ENCODE measurements around the gene MLST8.

Gene MLST8, protein sequence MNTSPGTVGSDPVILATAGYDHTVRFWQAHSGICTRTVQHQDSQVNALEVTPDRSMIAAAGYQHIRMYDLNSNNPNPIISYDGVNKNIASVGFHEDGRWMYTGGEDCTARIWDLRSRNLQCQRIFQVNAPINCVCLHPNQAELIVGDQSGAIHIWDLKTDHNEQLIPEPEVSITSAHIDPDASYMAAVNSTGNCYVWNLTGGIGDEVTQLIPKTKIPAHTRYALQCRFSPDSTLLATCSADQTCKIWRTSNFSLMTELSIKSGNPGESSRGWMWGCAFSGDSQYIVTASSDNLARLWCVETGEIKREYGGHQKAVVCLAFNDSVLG

DNA sequence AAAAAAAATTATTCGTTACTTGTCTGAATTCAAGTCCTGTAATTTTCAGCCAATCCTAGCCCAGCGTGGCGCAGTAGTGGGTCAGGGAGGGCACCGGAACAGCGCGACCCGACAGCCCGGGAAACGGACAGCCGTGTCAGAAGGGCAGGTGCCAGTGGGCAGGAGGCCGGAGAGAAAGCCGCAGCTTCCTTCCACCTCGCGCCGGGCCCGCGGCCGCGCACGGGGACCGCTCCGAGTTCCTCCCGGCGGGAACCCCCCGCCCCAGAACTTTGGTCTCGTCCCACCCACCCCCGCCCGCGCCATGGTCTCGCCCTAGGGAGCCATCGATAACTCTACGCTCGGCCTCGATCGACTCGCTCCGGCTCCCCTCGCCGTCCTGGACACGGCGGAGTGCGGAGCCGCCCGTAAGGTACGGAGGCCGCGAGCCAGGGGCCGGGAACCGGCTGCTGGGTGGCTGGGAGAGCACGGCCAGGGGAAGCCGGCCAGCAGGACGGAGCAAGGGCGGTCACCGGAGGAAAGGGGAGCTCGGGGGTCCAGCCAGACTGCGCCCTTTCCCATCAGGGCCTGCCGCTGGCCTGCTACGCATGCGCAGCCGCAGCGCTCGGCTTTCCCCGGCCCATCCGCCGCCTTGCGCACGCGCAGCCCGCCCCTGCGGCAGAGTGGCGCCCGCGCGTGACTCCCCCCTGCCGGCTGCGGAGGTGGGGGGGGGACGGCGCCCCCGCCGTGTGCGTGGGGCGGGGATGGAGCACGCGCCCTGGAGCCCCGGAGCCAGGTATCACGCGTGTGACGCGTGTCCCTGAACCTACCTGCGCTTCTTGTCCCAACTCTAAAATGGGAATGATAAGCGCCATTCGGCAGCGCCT is at the start of gene MLST8:
TSS of gene MLST8 (plus strand) at position 351 of the 863 bp plus-strand sequence. CDS start 632 bp downstream, outside the sequence.
- peak within 1 kb of the TSS; percentile 90 to 99 (median 95) for H3K9ac ChIP-seq
- no peak for TF ChIP-seq Cebpa-rat (IDR thresholded peaks at IDR 0.05)
- H4K20me1 ChIP-seq = peaks cover 0 to 37% (median 7%) of the 10 kb centered on the region in 11 experiments; a peak in 11 of 22 replicates
- H3K36me3 ChIP-seq = peaks cover 31 to 38% (median 37%) of the 10 kb centered on the region in 11 experiments
- H3K27ac ChIP-seq = peak within 1 kb of the TSS; percentile 87 to 99 (median 96)
- peak within 1 kb of the TSS; percentile 62 to 86 (median 72) for H3K4me3 ChIP-seq
- H3K27me3 ChIP-seq = peaks cover 0 to 21% (median 8%) of the 10 kb centered on the region in 11 experiments; a peak in 17 of 22 replicates
- peaks cover 27 to 33% (median 31%) of the 10 kb centered on the region in 10 experiments for H3K4me1 ChIP-seq
- H3K4me2 ChIP-seq = peak within 1 kb of the TSS; percentile 95 to 100 (median 97)
- H3K9me3 ChIP-seq (replicated peaks in 1 of 11) = no peaks in the 10 kb centered on the region

DNA sequence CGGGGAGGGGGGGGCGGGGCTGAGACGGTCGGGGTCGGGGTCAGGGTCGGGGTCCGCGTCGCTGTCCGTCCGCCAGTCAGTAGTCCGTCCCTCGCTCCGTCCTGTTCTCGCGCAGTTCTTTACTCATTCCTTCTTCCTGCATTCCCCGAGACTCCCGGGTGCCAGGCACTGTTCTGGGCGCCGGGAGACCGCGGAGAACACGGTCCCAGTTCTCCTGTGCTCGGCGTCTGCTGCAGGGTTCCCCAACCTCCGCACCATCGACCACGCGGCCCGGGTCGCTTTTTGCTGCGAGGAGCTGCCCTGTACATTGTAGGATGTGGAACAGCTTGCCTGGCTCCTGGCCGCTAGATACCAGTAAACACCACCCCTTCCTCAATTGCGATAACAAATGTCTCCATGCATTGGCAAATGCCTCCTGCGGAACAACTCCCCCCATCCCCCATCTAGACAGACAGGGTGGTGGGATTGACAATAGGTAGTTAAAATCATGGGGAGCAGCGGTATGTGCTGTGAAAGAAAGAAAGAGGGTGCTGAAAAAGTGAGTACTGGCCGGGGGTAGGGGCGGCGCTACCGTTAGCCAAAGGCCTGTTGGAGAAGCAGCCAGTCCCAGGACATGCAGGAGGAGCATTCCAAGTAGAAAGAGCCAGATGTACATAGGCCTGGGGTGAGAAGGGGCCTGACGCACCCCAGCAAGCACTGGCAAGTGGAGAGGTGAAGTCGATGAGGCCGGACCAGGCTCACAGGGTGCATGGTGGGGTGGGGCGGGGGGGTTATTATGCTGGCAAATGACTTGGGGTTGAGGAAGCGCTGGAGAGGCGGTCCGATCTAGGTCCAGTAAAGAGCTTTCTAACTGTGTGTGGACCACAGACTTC is 49.0 kb upstream of the MLST8 start:
- H3K4me3 ChIP-seq = peak overlapping the region; percentile 79 to 97 (median 88)
- no peak for TF ChIP-seq Cebpa-rat (IDR thresholded peaks at IDR 0.05)
- peaks cover 27 to 47% (median 42%) of the 10 kb centered on the region in 11 experiments for H3K36me3 ChIP-seq
- H4K20me1 ChIP-seq = peaks cover 81 to 91% (median 86%) of the 10 kb centered on the region in 11 experiments
- peaks cover 63 to 69% (median 65%) of the 10 kb centered on the region in 10 experiments for H3K4me1 ChIP-seq
- H3K4me2 ChIP-seq = peak overlapping the region; percentile 99 to 100 (median 100)
- no peaks in the 10 kb centered on the region for H3K27me3 ChIP-seq
- peak overlapping the region; percentile 82 to 95 (median 90) for H3K9ac ChIP-seq
- peak overlapping the region; percentile 79 to 91 (median 86) for H3K27ac ChIP-seq
- peaks cover 0 to 4% (median 0%) of the 10 kb centered on the region in 11 experiments; a peak in 1 of 22 replicates for H3K9me3 ChIP-seq (replicated peaks in 1 of 11)

DNA sequence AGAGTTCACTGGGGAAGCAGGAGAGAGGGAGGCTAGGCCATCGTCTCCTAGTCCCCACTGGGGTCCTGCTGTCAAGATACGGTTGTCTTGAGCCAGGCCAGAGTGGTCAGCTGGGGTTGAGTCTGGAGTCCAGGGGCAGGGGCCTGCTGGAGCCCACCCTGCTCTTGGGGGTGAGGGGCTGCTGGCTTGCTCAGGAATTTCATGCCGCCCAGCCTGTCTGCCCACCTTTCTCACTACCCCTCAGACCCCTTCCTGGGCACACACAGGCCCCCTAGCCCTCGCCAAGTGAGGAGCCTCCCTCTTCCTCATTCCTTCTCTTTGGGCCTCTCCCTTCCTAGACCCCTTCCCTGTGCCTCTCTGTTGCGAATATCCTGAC is 48.4 kb upstream of the MLST8 start:
- peak overlapping the region; percentile 99 to 100 (median 100) for H3K4me2 ChIP-seq
- H3K27me3 ChIP-seq = no peaks in the 10 kb centered on the region
- peak overlapping the region; percentile 79 to 97 (median 88) for H3K4me3 ChIP-seq
- H3K27ac ChIP-seq = peak overlapping the region; percentile 79 to 91 (median 86)
- peaks cover 81 to 91% (median 86%) of the 10 kb centered on the region in 11 experiments for H4K20me1 ChIP-seq
- TF ChIP-seq Cebpa-rat (IDR thresholded peaks at IDR 0.05) = no peak
- peak overlapping the region; percentile 82 to 95 (median 90) for H3K9ac ChIP-seq
- peaks cover 63 to 69% (median 65%) of the 10 kb centered on the region in 10 experiments for H3K4me1 ChIP-seq
- peaks cover 21 to 47% (median 38%) of the 10 kb centered on the region in 11 experiments; a peak in 21 of 22 replicates for H3K36me3 ChIP-seq
- peaks cover 0 to 4% (median 0%) of the 10 kb centered on the region in 11 experiments; a peak in 1 of 22 replicates for H3K9me3 ChIP-seq (replicated peaks in 1 of 11)

DNA sequence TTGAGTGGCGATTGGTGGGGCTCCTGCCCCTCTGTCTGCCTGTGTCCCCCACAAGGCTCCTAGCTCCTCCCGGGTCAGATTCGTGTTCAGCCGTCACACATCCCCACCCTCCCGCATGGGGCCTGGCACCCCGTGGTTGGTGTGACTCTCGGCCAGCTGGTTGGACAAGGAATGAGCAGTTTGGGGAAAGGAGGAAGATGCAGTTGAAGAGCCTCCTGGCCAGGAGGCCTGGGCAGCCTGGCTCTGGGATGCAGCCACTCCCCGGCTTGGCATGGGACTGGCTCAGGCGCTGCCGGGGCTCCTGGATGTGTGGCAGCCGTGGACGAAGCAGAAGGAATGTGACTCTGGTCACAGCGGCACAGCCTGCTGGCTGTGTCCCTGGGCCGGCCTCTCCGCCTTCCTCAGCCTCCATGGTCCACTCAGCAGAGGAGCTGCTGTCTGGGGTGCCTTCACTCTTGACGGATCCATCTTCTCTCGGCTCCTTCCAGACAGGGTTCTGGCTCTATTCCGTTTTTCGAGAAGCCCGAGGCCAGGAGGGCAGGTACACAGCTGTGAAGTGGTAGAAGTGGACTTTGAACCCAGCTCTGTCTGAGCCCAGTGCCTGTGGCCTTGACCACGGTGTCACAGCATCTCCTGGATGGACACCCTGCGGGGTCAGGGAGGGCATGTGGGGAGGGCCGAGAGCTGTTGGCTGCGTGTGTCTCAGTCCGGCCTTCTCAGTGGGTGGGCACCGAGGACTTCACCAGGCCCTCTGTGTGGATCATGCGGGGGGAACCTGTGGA is 47.6 kb upstream of the MLST8 start:
- Histone ChIP-seq H3K27me3 (no peaks in the 10 kb centered on the region), H3K9ac (peak overlapping the region; percentile 82 to 95 (median 90)), H3K9me3 (replicated peaks in 1 of 11) (peaks cover 0 to 4% (median 0%) of the 10 kb centered on the region in 11 experiments; a peak in 3 of 22 replicates), H3K4me1 (peaks cover 60 to 68% (median 65%) of the 10 kb centered on the region in 10 experiments), H3K4me2 (peak overlapping the region; percentile 99 to 100 (median 100)), H3K27ac (peak overlapping the region; percentile 79 to 91 (median 86)), H3K36me3 (peaks cover 14 to 47% (median 34%) of the 10 kb centered on the region in 11 experiments; a peak in 21 of 22 replicates), H3K4me3 (peak overlapping the region; percentile 79 to 97 (median 88); a peak in 19 of 20 replicates), H4K20me1 (peaks cover 81 to 91% (median 86%) of the 10 kb centered on the region in 11 experiments)
- no peak for TF ChIP-seq Cebpa-rat (IDR thresholded peaks at IDR 0.05)

DNA sequence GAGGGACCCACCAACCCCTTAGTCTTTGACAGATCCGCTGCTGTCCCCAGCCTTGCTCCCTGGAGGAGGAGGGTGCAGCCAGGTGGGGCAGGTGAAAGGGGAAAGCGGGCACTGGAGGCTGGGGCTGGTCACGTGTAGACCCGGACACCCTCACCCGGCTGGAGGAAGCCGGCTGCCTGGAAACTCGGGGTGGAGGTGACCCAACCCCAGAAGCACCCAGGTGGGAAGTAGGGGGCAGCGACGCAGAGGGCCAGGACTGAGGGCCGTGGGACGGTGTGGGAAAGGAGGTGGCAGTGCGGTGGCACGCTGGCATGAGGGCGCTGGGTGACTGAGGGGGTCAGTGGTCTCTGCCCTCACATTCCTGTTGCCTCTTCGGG is 47.0 kb upstream of the MLST8 start:
- H3K9me3 ChIP-seq (replicated peaks in 1 of 11) = peaks cover 0 to 6% (median 1%) of the 10 kb centered on the region in 11 experiments; a peak in 12 of 22 replicates
- H3K27me3 ChIP-seq = no peaks in the 10 kb centered on the region
- H3K9ac ChIP-seq = peak overlapping the region; percentile 82 to 95 (median 90)
- H4K20me1 ChIP-seq = peaks cover 81 to 91% (median 85%) of the 10 kb centered on the region in 11 experiments
- H3K27ac ChIP-seq = peak overlapping the region; percentile 76 to 91 (median 86)
- no peak for TF ChIP-seq Cebpa-rat (IDR thresholded peaks at IDR 0.05)
- peak overlapping the region; percentile 40 to 97 (median 80); a peak in 17 of 20 replicates for H3K4me3 ChIP-seq
- peak overlapping the region; percentile 99 to 100 (median 100) for H3K4me2 ChIP-seq
- H3K4me1 ChIP-seq = peaks cover 56 to 66% (median 61%) of the 10 kb centered on the region in 10 experiments
- H3K36me3 ChIP-seq = peaks cover 11 to 47% (median 34%) of the 10 kb centered on the region in 11 experiments

DNA sequence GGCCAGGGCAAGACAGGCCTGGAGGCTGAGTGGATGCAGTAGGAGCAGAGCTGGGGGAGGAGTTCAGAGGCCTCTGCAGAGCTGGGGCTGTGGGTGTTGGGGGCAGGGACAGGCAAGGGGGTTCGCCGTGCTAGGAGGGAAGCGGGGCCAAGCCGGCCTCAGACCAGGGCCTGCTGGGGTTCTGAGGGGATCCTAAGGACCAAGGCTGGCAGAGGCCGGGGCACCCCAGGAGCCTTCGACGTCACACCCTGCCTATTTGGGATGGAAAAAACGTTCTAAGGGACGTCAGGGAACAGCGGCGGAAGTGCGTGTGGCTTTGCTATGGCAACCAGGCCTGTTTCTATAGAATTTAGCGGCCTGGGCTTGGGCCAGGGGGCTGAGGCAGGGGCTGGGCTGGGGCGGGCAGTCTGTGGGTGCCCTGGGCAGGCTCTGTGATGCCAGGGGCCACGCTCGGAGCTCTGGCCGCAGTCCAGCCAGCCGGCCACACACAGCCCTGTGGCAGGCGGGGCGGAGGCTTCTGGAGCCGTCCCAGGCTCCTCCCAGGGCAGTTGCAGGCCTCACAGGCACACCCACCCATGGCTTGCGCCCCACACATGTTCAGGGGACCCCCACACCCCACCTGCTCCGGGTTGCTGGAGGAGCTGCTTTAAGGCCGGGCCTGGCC is 45.9 kb upstream of the MLST8 start:
- H3K9ac ChIP-seq = peak overlapping the region; percentile 82 to 95 (median 90)
- peak overlapping the region; percentile 99 to 100 (median 100) for H3K4me2 ChIP-seq
- TF ChIP-seq Cebpa-rat (IDR thresholded peaks at IDR 0.05) = no peak
- H3K27ac ChIP-seq = peak overlapping the region; percentile 76 to 91 (median 86)
- H3K36me3 ChIP-seq = peaks cover 9 to 47% (median 34%) of the 10 kb centered on the region in 11 experiments
- H3K9me3 ChIP-seq (replicated peaks in 1 of 11) = peaks cover 0 to 13% (median 12%) of the 10 kb centered on the region in 11 experiments; a peak in 15 of 22 replicates
- peaks cover 54 to 66% (median 61%) of the 10 kb centered on the region in 10 experiments for H3K4me1 ChIP-seq
- peaks cover 80 to 91% (median 82%) of the 10 kb centered on the region in 11 experiments for H4K20me1 ChIP-seq
- no peaks in the 10 kb centered on the region for H3K27me3 ChIP-seq
- H3K4me3 ChIP-seq = peak overlapping the region; percentile 40 to 97 (median 80)
